ENCODE data around the gene SMIM38.

DNA sequence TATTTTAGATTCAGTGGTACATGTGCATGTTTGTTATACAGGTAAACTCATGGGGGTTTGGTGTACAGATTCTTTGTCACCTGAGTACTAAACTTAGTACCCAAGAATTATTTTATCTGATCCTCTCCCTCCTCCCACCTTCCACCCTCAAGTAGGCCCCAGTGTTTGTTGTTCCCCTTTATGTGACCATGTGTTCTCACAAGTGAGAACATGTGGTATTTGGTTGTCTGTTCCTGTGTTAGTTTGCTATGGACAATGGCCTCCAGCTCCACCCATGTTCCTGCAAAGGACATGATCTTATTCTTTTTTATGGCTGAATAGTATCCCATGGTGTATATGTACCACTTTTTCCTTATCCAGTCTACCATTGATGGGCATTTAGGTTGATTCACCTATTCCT lies 6.8 kb downstream of the SMIM38 start:
- TF ChIP-seq EZH2 (IDR thresholded peaks at IDR 0.05; ENCODE audit: low read depth, unreplicated experiment) = no peak
- TF ChIP-seq CREB1 (CRISPR knock-in tag; IDR thresholded peaks at IDR 0.05; ENCODE audit: low read depth) = no peak
- TF ChIP-seq, protein P1, sequence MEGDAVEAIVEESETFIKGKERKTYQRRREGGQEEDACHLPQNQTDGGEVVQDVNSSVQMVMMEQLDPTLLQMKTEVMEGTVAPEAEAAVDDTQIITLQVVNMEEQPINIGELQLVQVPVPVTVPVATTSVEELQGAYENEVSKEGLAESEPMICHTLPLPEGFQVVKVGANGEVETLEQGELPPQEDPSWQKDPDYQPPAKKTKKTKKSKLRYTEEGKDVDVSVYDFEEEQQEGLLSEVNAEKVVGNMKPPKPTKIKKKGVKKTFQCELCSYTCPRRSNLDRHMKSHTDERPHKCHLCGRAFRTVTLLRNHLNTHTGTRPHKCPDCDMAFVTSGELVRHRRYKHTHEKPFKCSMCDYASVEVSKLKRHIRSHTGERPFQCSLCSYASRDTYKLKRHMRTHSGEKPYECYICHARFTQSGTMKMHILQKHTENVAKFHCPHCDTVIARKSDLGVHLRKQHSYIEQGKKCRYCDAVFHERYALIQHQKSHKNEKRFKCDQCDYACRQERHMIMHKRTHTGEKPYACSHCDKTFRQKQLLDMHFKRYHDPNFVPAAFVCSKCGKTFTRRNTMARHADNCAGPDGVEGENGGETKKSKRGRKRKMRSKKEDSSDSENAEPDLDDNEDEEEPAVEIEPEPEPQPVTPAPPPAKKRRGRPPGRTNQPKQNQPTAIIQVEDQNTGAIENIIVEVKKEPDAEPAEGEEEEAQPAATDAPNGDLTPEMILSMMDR (conservative IDR thresholded peaks at IDR 0.05; ENCODE audit: low read depth in 2 of 2) = no peak
- TF ChIP-seq, protein P2, sequence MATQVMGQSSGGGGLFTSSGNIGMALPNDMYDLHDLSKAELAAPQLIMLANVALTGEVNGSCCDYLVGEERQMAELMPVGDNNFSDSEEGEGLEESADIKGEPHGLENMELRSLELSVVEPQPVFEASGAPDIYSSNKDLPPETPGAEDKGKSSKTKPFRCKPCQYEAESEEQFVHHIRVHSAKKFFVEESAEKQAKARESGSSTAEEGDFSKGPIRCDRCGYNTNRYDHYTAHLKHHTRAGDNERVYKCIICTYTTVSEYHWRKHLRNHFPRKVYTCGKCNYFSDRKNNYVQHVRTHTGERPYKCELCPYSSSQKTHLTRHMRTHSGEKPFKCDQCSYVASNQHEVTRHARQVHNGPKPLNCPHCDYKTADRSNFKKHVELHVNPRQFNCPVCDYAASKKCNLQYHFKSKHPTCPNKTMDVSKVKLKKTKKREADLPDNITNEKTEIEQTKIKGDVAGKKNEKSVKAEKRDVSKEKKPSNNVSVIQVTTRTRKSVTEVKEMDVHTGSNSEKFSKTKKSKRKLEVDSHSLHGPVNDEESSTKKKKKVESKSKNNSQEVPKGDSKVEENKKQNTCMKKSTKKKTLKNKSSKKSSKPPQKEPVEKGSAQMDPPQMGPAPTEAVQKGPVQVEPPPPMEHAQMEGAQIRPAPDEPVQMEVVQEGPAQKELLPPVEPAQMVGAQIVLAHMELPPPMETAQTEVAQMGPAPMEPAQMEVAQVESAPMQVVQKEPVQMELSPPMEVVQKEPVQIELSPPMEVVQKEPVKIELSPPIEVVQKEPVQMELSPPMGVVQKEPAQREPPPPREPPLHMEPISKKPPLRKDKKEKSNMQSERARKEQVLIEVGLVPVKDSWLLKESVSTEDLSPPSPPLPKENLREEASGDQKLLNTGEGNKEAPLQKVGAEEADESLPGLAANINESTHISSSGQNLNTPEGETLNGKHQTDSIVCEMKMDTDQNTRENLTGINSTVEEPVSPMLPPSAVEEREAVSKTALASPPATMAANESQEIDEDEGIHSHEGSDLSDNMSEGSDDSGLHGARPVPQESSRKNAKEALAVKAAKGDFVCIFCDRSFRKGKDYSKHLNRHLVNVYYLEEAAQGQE (IDR thresholded peaks at IDR 0.05; ENCODE audit: unreplicated experiment) = no peak
- TF ChIP-seq EZH2phosphoT487 (IDR thresholded peaks at IDR 0.05; ENCODE audit: unreplicated experiment) = no peak
- TF ChIP-seq, protein P3, sequence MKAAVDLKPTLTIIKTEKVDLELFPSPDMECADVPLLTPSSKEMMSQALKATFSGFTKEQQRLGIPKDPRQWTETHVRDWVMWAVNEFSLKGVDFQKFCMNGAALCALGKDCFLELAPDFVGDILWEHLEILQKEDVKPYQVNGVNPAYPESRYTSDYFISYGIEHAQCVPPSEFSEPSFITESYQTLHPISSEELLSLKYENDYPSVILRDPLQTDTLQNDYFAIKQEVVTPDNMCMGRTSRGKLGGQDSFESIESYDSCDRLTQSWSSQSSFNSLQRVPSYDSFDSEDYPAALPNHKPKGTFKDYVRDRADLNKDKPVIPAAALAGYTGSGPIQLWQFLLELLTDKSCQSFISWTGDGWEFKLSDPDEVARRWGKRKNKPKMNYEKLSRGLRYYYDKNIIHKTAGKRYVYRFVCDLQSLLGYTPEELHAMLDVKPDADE (IDR thresholded peaks at IDR 0.05) = no peak
- TF ChIP-seq POLR2AphosphoS5 (IDR thresholded peaks at IDR 0.05; ENCODE audit: low read depth) = no peak
- TF ChIP-seq ZNF114 (CRISPR knock-in tag; IDR thresholded peaks at IDR 0.05) = no peak
- no peak for TF ChIP-seq ZNF331 (CRISPR knock-in tag; IDR thresholded peaks at IDR 0.05; ENCODE audit: low read depth)
- TF ChIP-seq JUNB (IDR thresholded peaks at IDR 0.05; ENCODE audit: unreplicated experiment) = no peak
- TF ChIP-seq, protein P4, sequence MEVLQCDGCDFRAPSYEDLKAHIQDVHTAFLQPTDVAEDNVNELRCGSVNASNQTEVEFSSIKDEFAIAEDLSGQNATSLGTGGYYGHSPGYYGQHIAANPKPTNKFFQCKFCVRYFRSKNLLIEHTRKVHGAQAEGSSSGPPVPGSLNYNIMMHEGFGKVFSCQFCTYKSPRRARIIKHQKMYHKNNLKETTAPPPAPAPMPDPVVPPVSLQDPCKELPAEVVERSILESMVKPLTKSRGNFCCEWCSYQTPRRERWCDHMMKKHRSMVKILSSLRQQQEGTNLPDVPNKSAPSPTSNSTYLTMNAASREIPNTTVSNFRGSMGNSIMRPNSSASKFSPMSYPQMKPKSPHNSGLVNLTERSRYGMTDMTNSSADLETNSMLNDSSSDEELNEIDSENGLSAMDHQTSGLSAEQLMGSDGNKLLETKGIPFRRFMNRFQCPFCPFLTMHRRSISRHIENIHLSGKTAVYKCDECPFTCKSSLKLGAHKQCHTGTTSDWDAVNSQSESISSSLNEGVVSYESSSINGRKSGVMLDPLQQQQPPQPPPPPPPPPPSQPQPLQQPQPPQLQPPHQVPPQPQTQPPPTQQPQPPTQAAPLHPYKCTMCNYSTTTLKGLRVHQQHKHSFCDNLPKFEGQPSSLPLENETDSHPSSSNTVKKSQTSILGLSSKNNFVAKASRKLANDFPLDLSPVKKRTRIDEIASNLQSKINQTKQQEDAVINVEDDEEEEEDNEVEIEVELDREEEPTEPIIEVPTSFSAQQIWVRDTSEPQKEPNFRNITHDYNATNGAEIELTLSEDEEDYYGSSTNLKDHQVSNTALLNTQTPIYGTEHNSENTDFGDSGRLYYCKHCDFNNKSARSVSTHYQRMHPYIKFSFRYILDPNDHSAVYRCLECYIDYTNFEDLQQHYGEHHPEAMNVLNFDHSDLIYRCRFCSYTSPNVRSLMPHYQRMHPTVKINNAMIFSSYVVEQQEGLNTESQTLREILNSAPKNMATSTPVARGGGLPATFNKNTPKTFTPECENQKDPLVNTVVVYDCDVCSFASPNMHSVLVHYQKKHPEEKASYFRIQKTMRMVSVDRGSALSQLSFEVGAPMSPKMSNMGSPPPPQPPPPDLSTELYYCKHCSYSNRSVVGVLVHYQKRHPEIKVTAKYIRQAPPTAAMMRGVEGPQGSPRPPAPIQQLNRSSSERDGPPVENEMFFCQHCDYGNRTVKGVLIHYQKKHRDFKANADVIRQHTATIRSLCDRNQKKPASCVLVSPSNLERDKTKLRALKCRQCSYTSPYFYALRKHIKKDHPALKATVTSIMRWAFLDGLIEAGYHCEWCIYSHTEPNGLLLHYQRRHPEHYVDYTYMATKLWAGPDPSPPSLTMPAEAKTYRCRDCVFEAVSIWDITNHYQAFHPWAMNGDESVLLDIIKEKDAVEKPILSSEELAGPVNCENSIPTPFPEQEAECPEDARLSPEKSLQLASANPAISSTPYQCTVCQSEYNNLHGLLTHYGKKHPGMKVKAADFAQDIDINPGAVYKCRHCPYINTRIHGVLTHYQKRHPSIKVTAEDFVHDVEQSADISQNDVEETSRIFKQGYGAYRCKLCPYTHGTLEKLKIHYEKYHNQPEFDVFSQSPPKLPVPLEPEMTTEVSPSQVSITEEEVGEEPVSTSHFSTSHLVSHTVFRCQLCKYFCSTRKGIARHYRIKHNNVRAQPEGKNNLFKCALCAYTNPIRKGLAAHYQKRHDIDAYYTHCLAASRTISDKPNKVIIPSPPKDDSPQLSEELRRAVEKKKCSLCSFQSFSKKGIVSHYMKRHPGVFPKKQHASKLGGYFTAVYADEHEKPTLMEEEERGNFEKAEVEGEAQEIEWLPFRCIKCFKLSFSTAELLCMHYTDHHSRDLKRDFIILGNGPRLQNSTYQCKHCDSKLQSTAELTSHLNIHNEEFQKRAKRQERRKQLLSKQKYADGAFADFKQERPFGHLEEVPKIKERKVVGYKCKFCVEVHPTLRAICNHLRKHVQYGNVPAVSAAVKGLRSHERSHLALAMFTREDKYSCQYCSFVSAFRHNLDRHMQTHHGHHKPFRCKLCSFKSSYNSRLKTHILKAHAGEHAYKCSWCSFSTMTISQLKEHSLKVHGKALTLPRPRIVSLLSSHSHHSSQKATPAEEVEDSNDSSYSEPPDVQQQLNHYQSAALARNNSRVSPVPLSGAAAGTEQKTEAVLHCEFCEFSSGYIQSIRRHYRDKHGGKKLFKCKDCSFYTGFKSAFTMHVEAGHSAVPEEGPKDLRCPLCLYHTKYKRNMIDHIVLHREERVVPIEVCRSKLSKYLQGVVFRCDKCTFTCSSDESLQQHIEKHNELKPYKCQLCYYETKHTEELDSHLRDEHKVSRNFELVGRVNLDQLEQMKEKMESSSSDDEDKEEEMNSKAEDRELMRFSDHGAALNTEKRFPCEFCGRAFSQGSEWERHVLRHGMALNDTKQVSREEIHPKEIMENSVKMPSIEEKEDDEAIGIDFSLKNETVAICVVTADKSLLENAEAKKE (CRISPR knock-in tag; IDR thresholded peaks at IDR 0.05) = no peak

Measured in GM23338 (cell line).